H9 (cell line): ENCODE results near the gene ABR. TPM values are rescaled to one million over a fixed set of nuclear protein-coding genes. Genes with fewer than 3 reads are reported as not detected.

Source experiments
- DNase-seq: peaks from one replicate; pipeline ENCODE4 v3.0.0-alpha.2; 2017
- H2AFZ ChIP-seq: one replicate; pipeline ENCODE4 v1.6.1; 2013; ENCODE audit warnings: mild to moderate bottlenecking, low read length, control low read depth, moderate library complexity
- H2AK5ac ChIP-seq: 2 replicates; pipeline ENCODE4 v1.6.1; 2013; ENCODE audit warnings: low read length, control low read depth, mixed read lengths; ENCODE audit not compliant: insufficient read length
- H2BK120ac ChIP-seq: one replicate; pipeline ENCODE4 v1.6.1; 2013; ENCODE audit warnings: low read depth, mild to moderate bottlenecking, low read length, control low read depth, inconsistent platforms; ENCODE audit not compliant: poor library complexity, severe bottlenecking
- H2BK12ac ChIP-seq: 2 replicates; pipeline ENCODE4 v1.6.1; 2013; ENCODE audit warnings: low read length, control low read depth, mixed read lengths, low read depth; ENCODE audit not compliant: insufficient read length
- H2BK15ac ChIP-seq: 2 replicates; pipeline ENCODE4 v1.6.1; 2013; ENCODE audit warnings: low read depth, low read length, control low read depth
- H2BK20ac ChIP-seq: one replicate; pipeline ENCODE4 v1.6.1; 2013; ENCODE audit warnings: low read depth, mild to moderate bottlenecking, low read length, control low read depth, inconsistent platforms; ENCODE audit not compliant: poor library complexity, severe bottlenecking
- H2BK5ac ChIP-seq: 2 replicates; pipeline ENCODE4 v1.6.1; 2013; ENCODE audit warnings: low read length, control low read depth, mixed read lengths; ENCODE audit not compliant: insufficient read length
- H3K14ac ChIP-seq: 2 replicates; pipeline ENCODE4 v1.6.1; 2013; ENCODE audit warnings: low read length, control low read depth; ENCODE audit not compliant: insufficient read depth
- H3K18ac ChIP-seq: 2 replicates; pipeline ENCODE4 v1.6.1; 2013; ENCODE audit warnings: low read depth, mild to moderate bottlenecking, mixed read lengths, low read length, control low read depth; ENCODE audit not compliant: insufficient read length
- H3K23ac ChIP-seq: 2 replicates; pipeline ENCODE4 v1.6.1; 2013; ENCODE audit warnings: low read length, control low read depth, mixed read lengths, low read depth; ENCODE audit not compliant: insufficient read length
- H3K23me2 ChIP-seq: 2 replicates; pipeline ENCODE4 v1.6.1; 2013; ENCODE audit warnings: low read depth, mild to moderate bottlenecking, mixed read lengths, low read length, control low read depth; ENCODE audit not compliant: insufficient read length, poor library complexity, severe bottlenecking
- H3K27ac ChIP-seq: 2 replicates; pipeline ENCODE4 v1.5.1; 2013; ENCODE audit warnings: low read length, control low read depth, mixed read lengths, low read depth; ENCODE audit not compliant: insufficient read length
- H3K27me3 ChIP-seq: 2 replicates; pipeline ENCODE4 v1.6.1; 2013; ENCODE audit warnings: low read length, control low read depth, inconsistent platforms; ENCODE audit not compliant: insufficient read depth
- H3K4ac ChIP-seq: 2 replicates; pipeline ENCODE4 v1.6.1; 2013; ENCODE audit warnings: low read depth, mild to moderate bottlenecking, control low read depth, inconsistent platforms, low read length, moderate library complexity
- H3K4me1 ChIP-seq: 2 replicates; pipeline ENCODE4 v1.6.1; 2013; ENCODE audit warnings: low read length, control low read depth, inconsistent platforms; ENCODE audit not compliant: insufficient read depth
- H3K4me2 ChIP-seq: 2 replicates; pipeline ENCODE4 v1.6.1; 2013; ENCODE audit warnings: low read length, control low read depth, mixed read lengths; ENCODE audit not compliant: insufficient read length, insufficient read depth
- H3K56ac ChIP-seq: 2 replicates; pipeline ENCODE4 v1.6.1; 2013; ENCODE audit warnings: low read depth, mild to moderate bottlenecking, mixed read lengths, low read length, control low read depth; ENCODE audit not compliant: insufficient read length
- H3K79me1 ChIP-seq: 2 replicates; pipeline ENCODE4 v1.6.1; 2013; ENCODE audit warnings: low read depth, mild to moderate bottlenecking, moderate library complexity, low read length, control low read depth, inconsistent platforms; ENCODE audit not compliant: insufficient read depth, poor library complexity, severe bottlenecking
- H3K79me2 ChIP-seq: 2 replicates; pipeline ENCODE4 v1.6.1; 2013; ENCODE audit warnings: low read length, control low read depth, inconsistent platforms; ENCODE audit not compliant: insufficient read depth
- H3K9ac ChIP-seq: 2 replicates; pipeline ENCODE4 v1.6.1; 2013; ENCODE audit warnings: low read length, control low read depth, mixed read lengths; ENCODE audit not compliant: insufficient read length; ENCODE audit errors: extremely low read depth
- H3K9me3 ChIP-seq: one replicate; pipeline ENCODE4 v1.6.1; 2013; ENCODE audit warnings: low read depth, low read length, inconsistent platforms; ENCODE audit not compliant: control insufficient read depth
- H3T11ph ChIP-seq: one replicate; pipeline ENCODE4 v1.6.1; 2013; ENCODE audit warnings: mild to moderate bottlenecking, low read length, control low read depth, inconsistent platforms
- H4K20me1 ChIP-seq: one replicate; pipeline ENCODE4 v1.6.1; 2013; ENCODE audit not compliant: control insufficient read depth, insufficient read length, insufficient read depth
- H4K5ac ChIP-seq: 2 replicates; pipeline ENCODE4 v1.6.1; 2013; ENCODE audit warnings: low read depth, mild to moderate bottlenecking, mixed read lengths, low read length, control low read depth; ENCODE audit not compliant: insufficient read length
- H4K8ac ChIP-seq: replicated peaks from 2 replicates; pipeline ENCODE4 v1.6.1; 2013; ENCODE audit warnings: low read length, control low read depth, mixed read lengths, low read depth; ENCODE audit not compliant: insufficient read length
- H4K91ac ChIP-seq: 2 replicates; pipeline ENCODE4 v1.6.1; 2013; ENCODE audit warnings: low read depth, mild to moderate bottlenecking, moderate library complexity, mixed read lengths, low read length, control low read depth; ENCODE audit not compliant: insufficient read length
- H3K27ac Mint-ChIP-seq, 3 experiments: 2 replicates in 2 of 3; 3 replicates in 1 of 3; pipeline ENCODE4 v1.8.0; 2020 to 2021; ENCODE audit warnings: mixed read lengths in 3 of 3, mild to moderate bottlenecking in 1 of 3, moderate library complexity in 1 of 3
- H3K27me3 Mint-ChIP-seq: 2 replicates; pipeline ENCODE4 v1.8.0; 2021; ENCODE audit warnings: low read depth, mild to moderate bottlenecking, moderate library complexity, mixed read lengths
- H3K36me3 Mint-ChIP-seq, 3 experiments: 2 replicates in 2 of 3; 3 replicates in 1 of 3; pipeline ENCODE4 v1.8.0; 2020 to 2021; ENCODE audit warnings: low read depth in 3 of 3, mixed read lengths in 3 of 3; ENCODE audit not compliant: insufficient read depth in 1 of 3
- H3K4me1 Mint-ChIP-seq, 2 experiments: 2 replicates each; pipeline ENCODE4 v1.8.0; 2020; ENCODE audit warnings: mixed read lengths in 2 of 2
- H3K4me3 Mint-ChIP-seq, 2 experiments: 2 replicates in 1 of 2; 3 replicates in 1 of 2; pipeline ENCODE4 v1.8.0; 2020 to 2021; ENCODE audit warnings: mild to moderate bottlenecking in 2 of 2, mixed read lengths in 2 of 2, moderate library complexity in 1 of 2
- H3K9me3 Mint-ChIP-seq, 2 experiments: 2 replicates in 1 of 2; 3 replicates in 1 of 2; pipeline ENCODE4 v1.8.0; 2020; ENCODE audit warnings: mild to moderate bottlenecking in 2 of 2, mixed read lengths in 2 of 2, moderate library complexity in 1 of 2
- CTCF ChIP-seq: fragments of 200-600 bp; sonication (generic); conservative IDR thresholded peaks from 3 replicates; pipeline ENCODE4 v1.8.0; 2021; ENCODE audit warnings: antibody characterized with exemption, mild to moderate bottlenecking
- WGBS: extraction: QIAGEN DNeasy Blood & Tissue Kit; methylation state at CpG from one replicate; pipeline ENCODE4 v1.1.7; 2013; ENCODE audit warnings: missing lambda C conversion rate, low lambda C conversion rate, mixed read lengths; ENCODE audit not compliant: insufficient read length; ENCODE audit errors: extremely low coverage; 5-methylcytosine and 5-hydroxymethylcytosine counted together
- total RNA-seq: library from RNA; stranded (reverse); gene quantifications from 2 replicates; pipeline ENCODE4 v1.2.1, GENCODE V29; 2021

ABR gene
- total RNA-seq, 1 experiment from 2014 or later, result 34.7 TPM

- Mint-ChIP-seq H3K36me3 (peaks cover 11 to 23% (median 20%) of the 10 kb centered on the region in 3 experiments), H3K9me3 (no peaks in the 10 kb centered on the region; a peak in 1 of 5 replicates), H3K4me1 (peaks cover 70 to 75% of the 10 kb centered on the region in 2 experiments), H3K27ac (peak overlapping the region in 2 of 3 experiments; percentile 42 to 49; a peak in 5 of 7 replicates), H3K4me3 (no peak overlapping the region), H3K27me3 (no peaks in the 10 kb centered on the region)
- H3K14ac ChIP-seq, result no peak overlapping the region
- H2BK5ac ChIP-seq, result no peak overlapping the region
- no peak overlapping the region for H2AK5ac ChIP-seq
- H4K8ac ChIP-seq, result no peak overlapping the region
- H3K23ac ChIP-seq, result no peak overlapping the region
- peaks cover 24% of the 10 kb centered on the region; the same call in 1 of the 2 replicates for H3K79me2 ChIP-seq
- no peak overlapping the region for H4K5ac ChIP-seq
- H3K4me2 ChIP-seq, result no peak overlapping the region
- H2AFZ ChIP-seq, result no peak overlapping the region
- H3T11ph ChIP-seq, result no peak overlapping the region
- H2BK12ac ChIP-seq, result no peak overlapping the region
- no peak overlapping the region for H2BK120ac ChIP-seq
- no peak overlapping the region for H3K27ac ChIP-seq
- TF ChIP-seq CTCF, result no peak
- H4K20me1 ChIP-seq, result peaks cover 2% of the 10 kb centered on the region
- H3K9me3 ChIP-seq, result no peaks in the 10 kb centered on the region
- H3K4me1 ChIP-seq, result peaks cover 8% of the 10 kb centered on the region; the same call in 1 of the 2 replicates
- WGBS, result no CpG with 5 or more reads among the region's 12 CpGs
- no peak for DNase-seq
- H3K27me3 ChIP-seq, result no peaks in the 10 kb centered on the region
- H2BK20ac ChIP-seq, result no peak overlapping the region
- H3K9ac ChIP-seq, result no peak overlapping the region
- no peaks in the 10 kb centered on the region for H3K23me2 ChIP-seq
- no peak overlapping the region for H3K56ac ChIP-seq
- no peak overlapping the region for H3K18ac ChIP-seq
- no peak overlapping the region for H2BK15ac ChIP-seq
- no peak overlapping the region for H4K91ac ChIP-seq
- H3K79me1 ChIP-seq, result peaks cover 11% of the 10 kb centered on the region
- H3K4ac ChIP-seq, result no peak overlapping the region
Measured at GRCh38 chr17:965311-965989, 214.3 kb downstream of the ABR start.
